Chondrocyte (in vitro differentiated cells): ENCODE results near the gene PLEKHG4B. TPM values are rescaled to one million over a fixed set of nuclear protein-coding genes. Genes with fewer than 3 reads are reported as not detected.

ENCODE experiments used
- DNase-seq: peaks from one replicate; pipeline ENCODE4 v3.0.0; 2021; ENCODE audit warnings: mixed read lengths, low spot score
- H3K27ac Mint-ChIP-seq: one replicate; pipeline ENCODE4 v1.8.0; 2021; ENCODE audit warnings: mild to moderate bottlenecking, moderate library complexity, mixed read lengths; ENCODE audit not compliant: unreplicated experiment
- H3K27me3 Mint-ChIP-seq: 2 replicates; pipeline ENCODE4 v1.8.0; 2021; ENCODE audit warnings: low read depth, mixed read lengths
- H3K36me3 Mint-ChIP-seq: 2 replicates; pipeline ENCODE4 v1.8.0; 2021; ENCODE audit warnings: low read depth, mixed read lengths
- H3K4me1 Mint-ChIP-seq: 2 replicates; pipeline ENCODE4 v1.8.0; 2021; ENCODE audit warnings: low read depth, mild to moderate bottlenecking, mixed read lengths
- H3K4me3 Mint-ChIP-seq: one replicate; pipeline ENCODE4 v1.8.0; 2021; ENCODE audit warnings: mild to moderate bottlenecking, moderate library complexity, mixed read lengths; ENCODE audit not compliant: unreplicated experiment
- H3K9me3 Mint-ChIP-seq: 2 replicates; pipeline ENCODE4 v1.8.0; 2021; ENCODE audit warnings: low read depth, mixed read lengths
- total RNA-seq: library from RNA; stranded (reverse); gene quantifications from 3 replicates; pipeline ENCODE4 v1.2.1, GENCODE V29; 2021
- TF ChIP-seq, protein P1 (sequence below): fragments of 200-600 bp; sonication (generic); IDR thresholded peaks from 2 replicates; pipeline ENCODE4 v1.5.0; 2021; ENCODE audit warnings: antibody characterized with exemption, mild to moderate bottlenecking, moderate library complexity

PLEKHG4B gene
- total RNA-seq, 1 donor from 2014 or later = 2.0 TPM

DNA sequence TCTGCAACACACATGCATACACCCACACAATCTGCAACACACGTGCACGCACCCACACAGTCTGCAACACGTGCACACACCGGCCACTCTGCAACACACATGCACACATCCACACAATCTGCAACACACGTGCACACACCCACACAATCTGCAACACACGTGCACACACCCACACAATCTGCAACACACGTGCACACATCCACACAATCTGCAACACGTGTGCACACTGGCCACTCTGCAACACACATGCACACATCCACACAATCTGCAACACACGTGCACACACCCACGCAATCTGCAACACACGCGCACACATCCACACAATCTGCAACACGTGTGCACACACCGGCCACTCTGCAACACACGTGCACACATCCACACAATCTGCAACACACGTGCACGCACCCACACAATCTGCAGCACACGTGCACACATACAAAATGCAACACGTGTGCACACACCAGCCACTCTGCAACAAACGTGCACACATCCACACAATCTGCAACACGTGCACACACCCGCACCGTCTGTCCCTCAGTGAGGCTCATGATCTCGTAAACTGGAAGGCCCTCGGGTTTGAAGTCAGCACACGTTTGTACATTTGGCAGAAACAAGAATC, 18.4 kb downstream of the PLEKHG4B start:
- TF ChIP-seq, protein P1, sequence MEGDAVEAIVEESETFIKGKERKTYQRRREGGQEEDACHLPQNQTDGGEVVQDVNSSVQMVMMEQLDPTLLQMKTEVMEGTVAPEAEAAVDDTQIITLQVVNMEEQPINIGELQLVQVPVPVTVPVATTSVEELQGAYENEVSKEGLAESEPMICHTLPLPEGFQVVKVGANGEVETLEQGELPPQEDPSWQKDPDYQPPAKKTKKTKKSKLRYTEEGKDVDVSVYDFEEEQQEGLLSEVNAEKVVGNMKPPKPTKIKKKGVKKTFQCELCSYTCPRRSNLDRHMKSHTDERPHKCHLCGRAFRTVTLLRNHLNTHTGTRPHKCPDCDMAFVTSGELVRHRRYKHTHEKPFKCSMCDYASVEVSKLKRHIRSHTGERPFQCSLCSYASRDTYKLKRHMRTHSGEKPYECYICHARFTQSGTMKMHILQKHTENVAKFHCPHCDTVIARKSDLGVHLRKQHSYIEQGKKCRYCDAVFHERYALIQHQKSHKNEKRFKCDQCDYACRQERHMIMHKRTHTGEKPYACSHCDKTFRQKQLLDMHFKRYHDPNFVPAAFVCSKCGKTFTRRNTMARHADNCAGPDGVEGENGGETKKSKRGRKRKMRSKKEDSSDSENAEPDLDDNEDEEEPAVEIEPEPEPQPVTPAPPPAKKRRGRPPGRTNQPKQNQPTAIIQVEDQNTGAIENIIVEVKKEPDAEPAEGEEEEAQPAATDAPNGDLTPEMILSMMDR = no peak
- no peak for DNase-seq
- Mint-ChIP-seq H3K4me3 (no peak overlapping the region), H3K27ac (no peak overlapping the region), H3K9me3 (no peaks in the 10 kb centered on the region), H3K36me3 (peaks cover 8% of the 10 kb centered on the region), H3K4me1 (no peaks in the 10 kb centered on the region), H3K27me3 (peaks cover 5% of the 10 kb centered on the region)

DNA sequence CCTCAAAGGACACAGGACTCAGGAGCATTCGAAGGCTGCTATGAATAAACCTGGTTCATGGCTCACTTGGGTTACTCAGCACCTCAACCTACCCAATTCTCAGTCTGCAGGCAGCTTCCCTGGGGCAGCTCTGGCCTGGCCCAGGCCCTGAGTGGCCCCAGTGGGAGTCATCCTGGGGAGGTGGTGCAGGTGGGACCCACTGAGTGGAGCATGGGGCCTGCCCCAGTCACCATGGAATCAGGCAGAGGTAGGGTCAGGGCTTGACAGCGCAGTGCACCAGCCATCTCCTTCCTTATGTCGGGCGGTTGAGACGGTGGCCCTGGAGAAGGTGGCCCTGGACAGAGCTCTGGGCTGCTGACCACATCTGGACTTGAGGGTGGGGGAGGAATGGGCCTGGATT, 19.2 kb downstream of the PLEKHG4B start:
- Mint-ChIP-seq H3K4me1 (no peaks in the 10 kb centered on the region), H3K36me3 (peaks cover 8% of the 10 kb centered on the region), H3K9me3 (no peaks in the 10 kb centered on the region), H3K4me3 (no peak overlapping the region), H3K27ac (no peak overlapping the region), H3K27me3 (peaks cover 5% of the 10 kb centered on the region)
- TF ChIP-seq, protein P1 = no peak
- no peak for DNase-seq

DNA sequence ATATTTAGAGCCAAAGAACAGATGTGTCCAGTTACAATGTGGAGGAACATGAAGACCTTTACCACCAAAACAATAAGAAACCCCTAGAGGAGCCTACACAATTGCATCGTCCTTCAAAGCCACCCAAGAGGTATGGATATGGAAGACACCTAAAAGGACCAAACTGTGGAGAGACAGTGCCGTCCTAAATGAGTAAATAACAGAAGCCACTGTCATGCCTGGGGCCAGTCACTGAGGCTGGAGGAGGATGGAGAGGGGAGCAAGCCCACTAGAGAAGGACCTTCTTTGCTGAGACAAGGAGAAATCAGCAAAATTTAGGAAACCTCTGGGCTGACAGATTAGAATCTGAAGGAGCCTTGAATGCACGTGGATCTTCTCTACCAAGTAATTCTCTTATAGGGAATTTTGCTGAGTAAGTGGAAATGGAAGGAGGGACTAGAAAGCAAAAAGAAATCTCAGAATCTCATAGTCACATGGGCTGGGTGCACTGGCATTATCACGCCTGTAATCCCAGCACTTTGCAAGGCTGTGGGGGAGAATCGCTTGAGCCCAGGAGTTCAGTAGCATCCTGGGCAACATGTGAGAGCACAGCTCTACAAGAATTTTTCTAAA, 27.6 kb downstream of the PLEKHG4B start:
- no peak for DNase-seq
- peaks cover 26% of the 10 kb centered on the region for H3K9me3 Mint-ChIP-seq
- H3K27ac Mint-ChIP-seq = no peak overlapping the region
- peaks cover 21% of the 10 kb centered on the region for H3K36me3 Mint-ChIP-seq
- H3K4me3 Mint-ChIP-seq = no peak overlapping the region
- TF ChIP-seq, protein P1 = no peak
- peaks cover 8% of the 10 kb centered on the region for H3K27me3 Mint-ChIP-seq
- H3K4me1 Mint-ChIP-seq = no peaks in the 10 kb centered on the region

DNA sequence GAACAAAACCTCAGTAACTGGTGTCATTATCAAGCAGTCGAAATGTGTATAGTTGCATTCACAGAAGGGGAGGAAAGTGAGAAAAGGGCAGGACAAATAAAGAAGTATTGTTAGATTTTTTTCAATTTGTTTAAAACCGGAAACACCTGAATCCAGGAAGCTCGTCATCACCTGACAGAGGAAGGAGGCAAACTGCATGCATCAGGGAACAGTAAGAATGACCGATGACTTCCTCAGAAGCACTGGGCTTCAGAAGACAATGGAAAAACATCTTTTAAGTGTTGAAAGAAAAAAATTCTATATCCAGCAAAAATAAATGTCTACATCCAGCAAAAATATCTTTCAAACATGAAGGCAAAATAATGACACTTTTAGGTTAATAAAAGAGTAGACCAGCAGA, 29.5 kb downstream of the PLEKHG4B start:
- no peak overlapping the region for H3K27ac Mint-ChIP-seq
- DNase-seq = no peak
- H3K4me3 Mint-ChIP-seq = no peak overlapping the region
- H3K27me3 Mint-ChIP-seq = peaks cover 8% of the 10 kb centered on the region
- H3K36me3 Mint-ChIP-seq = peaks cover 26% of the 10 kb centered on the region
- peaks cover 35% of the 10 kb centered on the region for H3K9me3 Mint-ChIP-seq
- TF ChIP-seq, protein P1 = no peak
- H3K4me1 Mint-ChIP-seq = no peaks in the 10 kb centered on the region

DNA sequence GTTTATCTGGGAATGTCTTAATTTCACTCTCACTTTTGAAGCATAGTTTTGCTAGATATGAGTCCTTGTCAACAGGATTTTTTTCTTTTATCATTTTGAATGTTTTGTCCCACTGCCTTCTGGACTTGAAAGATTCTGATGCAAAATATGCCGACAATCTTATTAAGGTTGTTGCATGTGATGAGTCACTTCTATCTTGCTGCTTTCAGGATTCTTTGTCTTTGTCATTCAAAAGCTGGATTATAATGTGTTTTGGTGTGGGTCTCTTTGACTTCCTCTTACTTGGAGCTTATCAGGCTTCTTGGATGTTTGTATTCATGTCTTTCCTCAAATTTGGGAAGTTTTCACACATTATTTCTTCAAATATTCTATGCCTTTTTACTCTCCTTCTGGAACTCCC, 33.8 kb downstream of the PLEKHG4B start:
- Mint-ChIP-seq H3K27me3 (peaks cover 4% of the 10 kb centered on the region), H3K4me1 (peaks cover 18% of the 10 kb centered on the region), H3K9me3 (peaks cover 36% of the 10 kb centered on the region), H3K36me3 (peaks cover 24% of the 10 kb centered on the region), H3K27ac (no peak overlapping the region), H3K4me3 (no peak overlapping the region)
- DNase-seq = no peak
- TF ChIP-seq, protein P1 = no peak
